Lung (tissue), 12 donors: Measurements from ENCODE around the gene PRKCA. TPM values are rescaled to one million over a fixed set of nuclear protein-coding genes. Genes with fewer than 3 reads are reported as not detected.

ENCODE experiments used
- ATAC-seq: fragments of 200-7000 bp; cut with Tn5 transposase; one replicate; pipeline ENCODE4 v1.9.1; 2020; ENCODE audit warnings: moderate number of reproducible peaks; ENCODE audit not compliant: insufficient read depth, low FRiP score
- DNase-seq, 3 donors: peaks; one replicate each; pipeline ENCODE4 v3.0.0-alpha.2; 2013 to 2017
- H3K27ac ChIP-seq, 2 donors: one replicate each; pipeline ENCODE4 v1.5.1; 2013; ENCODE audit warnings: mild to moderate bottlenecking in 2 of 2, moderate library complexity in 2 of 2, control low read depth in 1 of 2, inconsistent platforms in 1 of 2, low read depth in 1 of 2, low read length in 1 of 2
- H3K27me3 ChIP-seq, 3 donors: one replicate each; pipeline ENCODE4 v1.5.1; 2013; ENCODE audit warnings: low read length in 2 of 3; ENCODE audit not compliant: control insufficient read depth in 3 of 3, insufficient read depth in 3 of 3
- H3K36me3 ChIP-seq, 4 donors: one replicate each; pipeline ENCODE4 v1.5.1; 2013; ENCODE audit warnings: low read length in 4 of 4, mild to moderate bottlenecking in 1 of 4, moderate library complexity in 1 of 4; ENCODE audit not compliant: control insufficient read depth in 4 of 4, insufficient read depth in 4 of 4
- H3K4me1 ChIP-seq, 5 donors: one replicate each; pipeline ENCODE4 v1.5.1; 2013; ENCODE audit warnings: low read length in 5 of 5, mild to moderate bottlenecking in 2 of 5, moderate library complexity in 1 of 5; ENCODE audit not compliant: control insufficient read depth in 5 of 5, insufficient read depth in 5 of 5
- H3K4me3 ChIP-seq: one replicate; pipeline ENCODE4 v1.5.1; 2013; ENCODE audit warnings: mild to moderate bottlenecking, control low read depth, moderate library complexity
- H3K9ac ChIP-seq, 2 donors: one replicate each; pipeline ENCODE4 v1.5.1; 2013; ENCODE audit warnings: low read length in 2 of 2, control low read depth in 1 of 2; ENCODE audit not compliant: insufficient read depth in 1 of 2
- H3K9me3 ChIP-seq, 4 donors: one replicate each; pipeline ENCODE4 v1.5.1; 2013; ENCODE audit warnings: low read length in 3 of 4, mild to moderate bottlenecking in 1 of 4, moderate library complexity in 1 of 4; ENCODE audit not compliant: control insufficient read depth in 4 of 4, insufficient read depth in 3 of 4
- CTCF ChIP-seq: IDR thresholded peaks from 2 replicates; pipeline ENCODE4 v1.5.1; 2012; ENCODE audit warnings: mild to moderate bottlenecking; ENCODE audit errors: control extremely low read depth, extremely low read depth
- WGBS, 2 donors: extraction: QIAGEN DNeasy Blood & Tissue Kit; methylation state at CpG; one replicate each; pipeline ENCODE4 v1.1.7; 2013; 5-methylcytosine and 5-hydroxymethylcytosine counted together
- polyA plus RNA-seq, 2 donors: library from polyadenylated mRNA; stranded (reverse); fragments of 200-250 nt; gene quantifications; one replicate each; pipeline ENCODE4 v1.2.1, GENCODE V29; 2013
- total RNA-seq, 2 donors: library from RNA; depleted of rRNA in 1 of 2; stranded (reverse); fragments of >200 nt in 1 of 2; gene quantifications; one replicate each; pipeline ENCODE4 v1.2.1, GENCODE V29; 2014 to 2021
- donor health status: control.
- donor health status: control.
- donor health status: Bipolar disorder and iron deficiency.
- donor health status: healthy.
- donor health status: DM: yes; HTN: yes; CAD: no.

The PRKCA gene
- total and polyA plus RNA-seq, 4 donors, result 3.4 to 34.8 (median 13.8) TPM

DNA sequence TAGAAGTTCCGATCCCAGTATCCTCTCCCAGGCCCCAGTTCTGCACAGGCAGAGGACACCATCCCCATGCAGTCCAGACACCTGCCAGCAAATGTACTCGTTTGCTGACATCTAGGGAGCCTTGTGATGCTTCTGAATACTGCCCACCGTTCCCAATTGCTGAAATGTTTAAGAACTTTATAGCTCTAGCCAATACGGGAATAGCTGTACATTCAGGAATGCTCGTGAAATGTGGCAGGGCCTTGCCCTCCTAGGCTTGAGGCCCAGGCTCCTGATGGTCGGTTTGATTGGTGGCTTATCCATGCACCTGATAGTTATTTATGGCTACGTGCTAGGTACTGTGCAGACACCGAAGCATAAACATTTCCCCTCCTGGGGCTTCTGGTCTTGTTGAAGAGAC, 255.5 kb downstream of the PRKCA start:
- DNase-seq, result no peak
- ATAC-seq, result no peak
- no peak overlapping the region for H3K4me3 ChIP-seq
- H3K27me3 ChIP-seq, result no peaks in the 10 kb centered on the region
- 89 to 93% methylated on average over 8 of the region's 8 CpGs for WGBS, 2 donors
- H3K9me3 ChIP-seq, result peaks cover 0 to 6% (median 2%) of the 10 kb centered on the region in 4 donors
- TF ChIP-seq CTCF, result no peak
- H3K4me1 ChIP-seq, result no peaks in the 10 kb centered on the region
- H3K9ac ChIP-seq, result no peak overlapping the region
- H3K36me3 ChIP-seq, result no peaks in the 10 kb centered on the region
- no peak overlapping the region for H3K27ac ChIP-seq

DNA sequence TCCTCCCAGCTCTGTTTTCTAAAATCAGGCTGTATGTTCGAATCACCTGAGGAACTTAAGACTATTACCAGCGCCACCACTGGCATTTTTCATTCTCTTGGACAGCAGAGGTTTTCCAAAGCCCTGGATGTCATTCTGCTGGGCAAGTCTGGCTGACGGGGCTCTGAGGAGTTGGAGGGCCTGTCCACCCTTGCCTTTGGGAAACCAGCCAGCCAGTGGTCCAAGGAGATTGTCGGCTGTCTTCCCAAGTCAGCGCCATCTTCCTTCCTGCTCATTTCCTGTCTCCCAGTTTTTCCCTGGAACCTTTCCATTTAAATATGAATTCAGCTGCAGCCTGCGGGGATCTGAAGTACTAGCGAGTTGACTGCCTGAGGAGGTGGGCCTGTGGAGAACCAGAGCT, 258.3 kb downstream of the PRKCA start:
- Histone ChIP-seq H3K36me3 (no peaks in the 10 kb centered on the region), H3K9me3 (peaks cover 0 to 3% (median 2%) of the 10 kb centered on the region in 4 donors), H3K4me3 (no peak overlapping the region), H3K27ac (no peak overlapping the region), H3K4me1 (no peaks in the 10 kb centered on the region), H3K27me3 (no peaks in the 10 kb centered on the region), H3K9ac (no peak overlapping the region)
- no peak for DNase-seq
- no peak for TF ChIP-seq CTCF
- WGBS, 2 donors, result 89 to 90% methylated on average over 7 of the region's 7 CpGs
- no peak for ATAC-seq

- Histone ChIP-seq H3K9ac (no peak overlapping the region), H3K4me1 (no peaks in the 10 kb centered on the region), H3K27me3 (no peaks in the 10 kb centered on the region), H3K4me3 (no peak overlapping the region), H3K9me3 (peaks cover 0 to 3% (median 2%) of the 10 kb centered on the region in 4 donors), H3K27ac (no peak overlapping the region), H3K36me3 (no peaks in the 10 kb centered on the region)
- ATAC-seq, result no peak
- TF ChIP-seq CTCF, result no peak
- no peak for DNase-seq
Observed at GRCh38 chr17:66562119-66562518, 259.7 kb downstream of the PRKCA start.

- DNase-seq (peak in 2 of 3 donors; percentile 27 to 63), ATAC-seq (no peak)
- peaks cover 0 to 2% (median 0%) of the 10 kb centered on the region in 5 donors for H3K4me1 ChIP-seq
- H3K9ac ChIP-seq, result no peak overlapping the region
- 76 to 77% methylated on average over 4 of the region's 4 CpGs for WGBS, 2 donors
- peaks cover 0 to 3% (median 2%) of the 10 kb centered on the region in 4 donors for H3K9me3 ChIP-seq
- TF ChIP-seq CTCF, result no peak
- H3K27me3 ChIP-seq, result no peaks in the 10 kb centered on the region
- H3K27ac ChIP-seq, result no peak overlapping the region
- no peaks in the 10 kb centered on the region for H3K36me3 ChIP-seq
- no peak overlapping the region for H3K4me3 ChIP-seq
Observed at GRCh38 chr17:66564992-66565465, 262.6 kb downstream of the PRKCA start.
